Osteoblast (primary cell): Measurements from ENCODE around the gene MAPK12. TPM values are rescaled to one million over a fixed set of nuclear protein-coding genes. Genes with fewer than 3 reads are reported as not detected.

ENCODE experiments used
- DNase-seq: peaks from one replicate; pipeline ENCODE4 v3.0.0; 2011; ENCODE audit warnings: low spot score, mixed read lengths; ENCODE audit not compliant: insufficient read length; ENCODE audit errors: missing footprints
- H2AFZ ChIP-seq: 2 replicates; pipeline ENCODE4 v1.6.0; 2011; ENCODE audit warnings: mild to moderate bottlenecking, low read length
- H3K27ac ChIP-seq: 2 replicates; pipeline ENCODE4 v1.5.1; 2011; ENCODE audit warnings: mild to moderate bottlenecking, low read depth, low read length, moderate library complexity
- H3K27me3 ChIP-seq: 2 replicates; pipeline ENCODE4 v1.6.0; 2012; ENCODE audit warnings: mild to moderate bottlenecking, control low read depth, inconsistent platforms, low read length, moderate library complexity; ENCODE audit not compliant: insufficient read depth
- H3K36me3 ChIP-seq: 2 replicates; pipeline ENCODE4 v1.5.1; 2011; ENCODE audit warnings: mild to moderate bottlenecking, low read length, control low read depth, moderate library complexity; ENCODE audit not compliant: insufficient read depth
- H3K4me1 ChIP-seq: 2 replicates; pipeline ENCODE4 v1.5.1; 2011; ENCODE audit warnings: mild to moderate bottlenecking, low read length, control low read depth, moderate library complexity; ENCODE audit not compliant: insufficient read depth
- H3K4me2 ChIP-seq: 2 replicates; pipeline ENCODE4 v1.6.0; 2011; ENCODE audit warnings: mild to moderate bottlenecking, low read length; ENCODE audit not compliant: insufficient read depth
- H3K4me3 ChIP-seq: fragments of 200-600 bp; sonication (generic); 3 replicates; pipeline ENCODE4 v1.5.1; 2012; ENCODE audit warnings: mild to moderate bottlenecking, low read length, inconsistent platforms; ENCODE audit not compliant: insufficient read depth
- H3K79me2 ChIP-seq: 2 replicates; pipeline ENCODE4 v1.6.0; 2012; ENCODE audit warnings: mild to moderate bottlenecking, low read length, control low read depth, inconsistent platforms; ENCODE audit not compliant: insufficient read depth
- H3K9me3 ChIP-seq: 2 replicates; pipeline ENCODE4 v1.5.1; 2011; ENCODE audit warnings: low read depth, low read length, control low read depth
- H4K20me1 ChIP-seq: 2 replicates; pipeline ENCODE4 v1.6.0; 2012; ENCODE audit warnings: mild to moderate bottlenecking, low read length, control low read depth; ENCODE audit not compliant: insufficient read depth
- CTCF ChIP-seq: IDR thresholded peaks from 2 replicates; pipeline ENCODE4 v1.5.1; 2011; ENCODE audit warnings: mild to moderate bottlenecking, low read depth, low read length, moderate library complexity; ENCODE audit errors: extremely low read depth
- total RNA-seq: library from RNA; depleted of rRNA; stranded (reverse); fragments of >200 nt; gene quantifications from 2 replicates; pipeline ENCODE4 v1.2.3, GENCODE V29; 2012

MAPK12 gene
- total RNA-seq, 1 donor: 34.0 TPM

GRCh38 chr22:50272044-50272802, 10.7 kb upstream of the MAPK12 start:
- Histone ChIP-seq H3K27me3 (no peaks in the 10 kb centered on the region), H2AFZ (no peak overlapping the region), H3K4me3 (no peak overlapping the region), H3K36me3 (peaks cover 28% of the 10 kb centered on the region), H3K79me2 (no peaks in the 10 kb centered on the region), H3K4me1 (peaks cover 11% of the 10 kb centered on the region), H3K27ac (no peak overlapping the region), H3K4me2 (no peak overlapping the region), H3K9me3 (no peaks in the 10 kb centered on the region), H4K20me1 (peaks cover 37% of the 10 kb centered on the region)
- DNase-seq: no peak
- no peak for TF ChIP-seq CTCF

DNA sequence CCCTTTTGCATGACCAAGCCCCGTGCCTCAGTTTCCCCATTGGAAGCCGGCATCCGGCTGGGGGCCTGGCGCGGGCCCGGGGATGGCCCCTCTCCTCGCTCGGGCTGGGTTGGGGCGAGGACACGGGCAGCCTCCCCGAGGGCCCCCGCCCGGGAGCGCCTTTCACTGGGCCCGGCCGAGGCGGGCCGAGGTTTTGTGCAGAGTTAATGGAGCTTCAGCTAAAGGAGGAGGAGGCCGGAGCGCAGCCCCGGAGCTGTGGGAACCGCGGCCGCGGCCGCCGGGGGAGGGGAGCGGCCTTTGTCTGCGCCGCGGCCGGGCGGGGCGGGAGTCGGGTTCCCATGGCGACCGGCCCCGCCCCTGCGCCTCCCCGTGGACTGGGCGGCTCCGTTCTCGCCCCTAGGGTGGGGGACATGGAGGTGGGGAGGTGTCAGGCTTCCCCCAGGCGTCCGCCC, 10.1 kb upstream of the MAPK12 start:
- Histone ChIP-seq H3K4me1 (peaks cover 11% of the 10 kb centered on the region), H3K27me3 (no peaks in the 10 kb centered on the region), H3K79me2 (no peaks in the 10 kb centered on the region), H3K4me3 (peak overlapping the region; percentile 69), H4K20me1 (peaks cover 37% of the 10 kb centered on the region), H3K4me2 (peak overlapping the region; percentile 64), H3K27ac (no peak overlapping the region), H3K36me3 (peaks cover 22% of the 10 kb centered on the region), H3K9me3 (no peaks in the 10 kb centered on the region), H2AFZ (no peak overlapping the region)
- DNase-seq: peak; percentile 99
- peak; percentile 11 for TF ChIP-seq CTCF

DNA sequence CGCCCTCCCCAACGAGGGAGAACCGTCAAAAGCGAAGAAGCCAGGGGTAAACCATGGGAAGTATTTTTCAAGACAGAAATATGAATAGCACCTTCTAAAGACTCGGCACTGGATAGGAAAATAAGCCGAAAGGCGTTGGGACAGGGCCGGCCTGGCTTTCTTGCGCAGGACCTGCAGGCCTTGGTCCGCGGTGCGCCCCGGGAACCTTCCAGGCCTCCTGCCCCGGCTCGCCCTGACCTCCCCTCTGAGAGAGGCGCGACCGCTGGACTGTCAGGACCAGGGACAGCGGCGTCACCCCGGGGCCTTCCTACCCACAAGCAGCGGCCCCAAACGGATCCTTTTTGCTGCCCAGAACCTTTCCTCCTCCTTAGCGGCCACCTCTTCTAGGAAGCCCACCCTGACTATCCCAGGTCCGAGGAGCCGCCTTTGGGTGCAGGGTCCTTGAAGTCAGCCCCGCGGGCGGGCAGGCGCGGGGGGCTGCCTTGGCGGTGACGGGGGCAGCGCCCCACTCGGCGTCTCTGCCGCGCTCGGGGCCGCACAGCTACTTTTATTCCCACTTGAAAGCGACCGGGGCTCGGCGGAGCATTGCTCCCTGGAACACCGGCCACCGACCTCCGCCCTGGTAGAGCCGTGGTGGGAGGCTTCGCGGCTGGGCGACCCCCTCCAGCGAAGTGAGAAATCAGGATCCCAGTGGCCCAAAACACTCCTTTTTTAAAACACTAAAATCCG, 9.3 kb upstream of the MAPK12 start:
- Histone ChIP-seq H3K4me3 (peak overlapping the region; percentile 69), H3K36me3 (peaks cover 16% of the 10 kb centered on the region), H4K20me1 (peaks cover 35% of the 10 kb centered on the region), H3K27ac (no peak overlapping the region), H3K27me3 (no peaks in the 10 kb centered on the region), H2AFZ (no peak overlapping the region), H3K4me1 (peaks cover 11% of the 10 kb centered on the region), H3K9me3 (no peaks in the 10 kb centered on the region), H3K4me2 (peak overlapping the region; percentile 64), H3K79me2 (no peaks in the 10 kb centered on the region)
- no peak for TF ChIP-seq CTCF
- DNase-seq: peak; percentile 99

DNA sequence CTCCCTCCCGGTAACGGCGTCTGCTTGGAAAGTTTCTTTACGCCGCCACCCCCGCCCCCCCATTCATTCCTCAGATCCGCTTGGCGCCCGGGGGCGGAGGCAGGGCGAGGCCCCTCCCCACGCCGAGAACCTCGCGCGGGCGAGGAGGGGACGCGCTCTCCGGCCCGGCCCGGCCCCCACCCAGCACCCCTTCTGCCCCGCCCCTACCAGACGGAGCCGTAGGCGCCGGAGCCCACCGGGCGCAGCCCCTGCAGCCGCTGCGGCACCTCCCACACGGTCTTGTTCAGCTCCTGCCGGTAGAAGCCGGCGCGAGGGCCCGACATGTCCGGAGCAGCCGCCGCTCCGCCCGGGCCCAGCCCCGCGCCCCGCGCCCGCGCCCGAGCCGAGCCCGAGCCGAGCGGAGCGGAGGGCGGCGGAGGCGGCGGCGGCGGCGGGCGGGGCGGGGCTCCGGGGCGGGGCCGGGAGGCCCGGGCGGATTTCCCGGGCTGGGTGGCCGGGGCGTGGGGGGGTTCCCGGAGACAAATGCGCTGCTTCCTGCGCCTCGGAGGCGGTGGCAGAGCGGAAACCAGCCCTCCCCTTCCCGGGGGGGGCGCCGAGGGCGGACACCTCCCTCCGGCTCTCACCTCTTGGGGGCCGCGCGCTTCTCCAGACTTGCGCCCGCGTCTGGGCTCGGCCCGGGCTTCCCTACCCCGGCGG, 8.6 kb upstream of the MAPK12 start, which contains the start of gene MAPK11:
MAPK11 (minus strand) TSS at position 411 of the 696 bp plus-strand sequence; CDS start at position 323, 88 bp downstream.
- H4K20me1 ChIP-seq: peaks cover 28% of the 10 kb centered on the region
- H3K27ac ChIP-seq: no peak within 1 kb of the TSS
- no peaks in the 10 kb centered on the region for H3K27me3 ChIP-seq
- H3K4me1 ChIP-seq: peaks cover 11% of the 10 kb centered on the region
- no peaks in the 10 kb centered on the region for H3K79me2 ChIP-seq
- no peak within 1 kb of the TSS for H2AFZ ChIP-seq
- H3K36me3 ChIP-seq: peaks cover 8% of the 10 kb centered on the region
- H3K4me2 ChIP-seq: peak within 1 kb of the TSS; percentile 64
- DNase-seq: peak; percentile 98
- H3K4me3 ChIP-seq: peak within 1 kb of the TSS; percentile 69
- no peaks in the 10 kb centered on the region for H3K9me3 ChIP-seq
- no peak for TF ChIP-seq CTCF
